GM12892 (cell line): ENCODE data around the gene CABYR.

Experiments used
- DNase-seq: peaks from one replicate; pipeline ENCODE4 v3.0.0; 2011; ENCODE audit not compliant: insufficient read length
- FAIRE-seq: peaks from 2 replicates; lab custom pipeline; 2011; peaks lifted over from hg19 to GRCh38; lab: Jason Lieb, UNC
- POLR2A ChIP-seq: IDR thresholded peaks from 2 replicates; pipeline ENCODE4 v1.6.1; 2011; ENCODE audit warnings: low read depth, low read length, control low read depth
- POLR2AphosphoS5 ChIP-seq: IDR thresholded peaks from 2 replicates; pipeline ENCODE4 v1.6.1; 2011; ENCODE audit warnings: low read depth, low read length, control low read depth
- TAF1 ChIP-seq: IDR thresholded peaks from 2 replicates; pipeline ENCODE4 v1.6.1; 2011; ENCODE audit warnings: low read depth, mild to moderate bottlenecking, control low read depth, low read length, borderline replicate concordance

Gene CABYR

GRCh38 chr18:24177499-24178133 is 38.8 kb downstream of the CABYR start:
- FAIRE-seq, result no peak
- DNase-seq, result no peak
- no peak for TF ChIP-seq TAF1
- no peak for TF ChIP-seq POLR2AphosphoS5
- no peak for TF ChIP-seq POLR2A

- no peak for TF ChIP-seq POLR2AphosphoS5
- TF ChIP-seq TAF1, result no peak
- no peak for TF ChIP-seq POLR2A
- DNase-seq (no peak), FAIRE-seq (no peak)
Measured at GRCh38 chr18:24180048-24180447, 41.2 kb downstream of the CABYR start.

GRCh38 chr18:24181806-24182205 is 42.9 kb downstream of the CABYR start:
- FAIRE-seq (no peak), DNase-seq (no peak)
- TF ChIP-seq POLR2AphosphoS5 (no peak), POLR2A (no peak), TAF1 (no peak)

- FAIRE-seq (no peak), DNase-seq (no peak)
- TF ChIP-seq POLR2A, result no peak
- no peak for TF ChIP-seq TAF1
- TF ChIP-seq POLR2AphosphoS5, result no peak
Measured at GRCh38 chr18:24185805-24186204, 46.9 kb downstream of the CABYR start.

- TF ChIP-seq TAF1 (no peak), POLR2AphosphoS5 (no peak), POLR2A (no peak)
- DNase-seq (peak; percentile 19), FAIRE-seq (peak; percentile 79)
Measured at GRCh38 chr18:24187049-24187448, 48.2 kb downstream of the CABYR start.

- no peak for DNase-seq
- TF ChIP-seq POLR2A, result no peak
- TF ChIP-seq POLR2AphosphoS5, result no peak
- no peak for TF ChIP-seq TAF1
- peak; percentile 17 for FAIRE-seq
Measured at GRCh38 chr18:24187689-24188088, 48.8 kb downstream of the CABYR start.

- FAIRE-seq, result no peak
- TF ChIP-seq POLR2A, result no peak
- no peak for TF ChIP-seq POLR2AphosphoS5
- TF ChIP-seq TAF1, result no peak
Measured at GRCh38 chr18:24188120-24188519, 49.3 kb downstream of the CABYR start.

GRCh38 chr18:24189007-24189528 is 50.2 kb downstream of the CABYR start:
- TF ChIP-seq TAF1, result no peak
- no peak for TF ChIP-seq POLR2A
- no peak for TF ChIP-seq POLR2AphosphoS5
- FAIRE-seq, result peak; percentile 84
- peak; percentile 28 for DNase-seq

More at GRCh38 chr18:24188120-24188519, 49.3 kb downstream of the CABYR start:
- DNase-seq, result no peak

- FAIRE-seq (peak; percentile 24), DNase-seq (no peak)
- TF ChIP-seq POLR2AphosphoS5 (no peak), TAF1 (no peak), POLR2A (no peak)
Measured at GRCh38 chr18:24189664-24190346, 50.9 kb downstream of the CABYR start.

GRCh38 chr18:24190590-24190989 is 51.7 kb downstream of the CABYR start:
- FAIRE-seq, result no peak
- no peak for DNase-seq
- TF ChIP-seq POLR2AphosphoS5 (no peak), POLR2A (no peak), TAF1 (no peak)

- TF ChIP-seq POLR2AphosphoS5 (no peak), POLR2A (no peak)
- FAIRE-seq, result no peak
Measured at GRCh38 chr18:24195296-24196053, 56.6 kb downstream of the CABYR start.

GRCh38 chr18:24196764-24197163 is 57.9 kb downstream of the CABYR start:
- FAIRE-seq (no peak), DNase-seq (no peak)
- no peak for TF ChIP-seq POLR2AphosphoS5
- TF ChIP-seq POLR2A, result no peak
- TF ChIP-seq TAF1, result no peak

More at GRCh38 chr18:24195296-24196053, 56.6 kb downstream of the CABYR start:
- DNase-seq, result no peak
